Measurements from ENCODE around the gene USP40.
"Not testable (repeated sequence)": the region's sequence is repeated elsewhere in the genome, so short reads cannot be mapped to it uniquely, and the experiment has no call there.

The USP40 gene, protein sequence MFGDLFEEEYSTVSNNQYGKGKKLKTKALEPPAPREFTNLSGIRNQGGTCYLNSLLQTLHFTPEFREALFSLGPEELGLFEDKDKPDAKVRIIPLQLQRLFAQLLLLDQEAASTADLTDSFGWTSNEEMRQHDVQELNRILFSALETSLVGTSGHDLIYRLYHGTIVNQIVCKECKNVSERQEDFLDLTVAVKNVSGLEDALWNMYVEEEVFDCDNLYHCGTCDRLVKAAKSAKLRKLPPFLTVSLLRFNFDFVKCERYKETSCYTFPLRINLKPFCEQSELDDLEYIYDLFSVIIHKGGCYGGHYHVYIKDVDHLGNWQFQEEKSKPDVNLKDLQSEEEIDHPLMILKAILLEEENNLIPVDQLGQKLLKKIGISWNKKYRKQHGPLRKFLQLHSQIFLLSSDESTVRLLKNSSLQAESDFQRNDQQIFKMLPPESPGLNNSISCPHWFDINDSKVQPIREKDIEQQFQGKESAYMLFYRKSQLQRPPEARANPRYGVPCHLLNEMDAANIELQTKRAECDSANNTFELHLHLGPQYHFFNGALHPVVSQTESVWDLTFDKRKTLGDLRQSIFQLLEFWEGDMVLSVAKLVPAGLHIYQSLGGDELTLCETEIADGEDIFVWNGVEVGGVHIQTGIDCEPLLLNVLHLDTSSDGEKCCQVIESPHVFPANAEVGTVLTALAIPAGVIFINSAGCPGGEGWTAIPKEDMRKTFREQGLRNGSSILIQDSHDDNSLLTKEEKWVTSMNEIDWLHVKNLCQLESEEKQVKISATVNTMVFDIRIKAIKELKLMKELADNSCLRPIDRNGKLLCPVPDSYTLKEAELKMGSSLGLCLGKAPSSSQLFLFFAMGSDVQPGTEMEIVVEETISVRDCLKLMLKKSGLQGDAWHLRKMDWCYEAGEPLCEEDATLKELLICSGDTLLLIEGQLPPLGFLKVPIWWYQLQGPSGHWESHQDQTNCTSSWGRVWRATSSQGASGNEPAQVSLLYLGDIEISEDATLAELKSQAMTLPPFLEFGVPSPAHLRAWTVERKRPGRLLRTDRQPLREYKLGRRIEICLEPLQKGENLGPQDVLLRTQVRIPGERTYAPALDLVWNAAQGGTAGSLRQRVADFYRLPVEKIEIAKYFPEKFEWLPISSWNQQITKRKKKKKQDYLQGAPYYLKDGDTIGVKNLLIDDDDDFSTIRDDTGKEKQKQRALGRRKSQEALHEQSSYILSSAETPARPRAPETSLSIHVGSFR

GRCh38 chr2:233566141-233566956 is at the start of gene USP40:
USP40 (minus strand) TSS chr2:233566782; CDS start chr2:233565554, 1,228 bp downstream.
- DNase-seq (ENCODE audit: low read depth in 2 of 2): peak; percentile 12 to 26

- no peak for DNase-seq (ENCODE audit: low read depth in 2 of 2)
Measured at GRCh38 chr2:233611284-233611683, 44.7 kb upstream of the USP40 start.

- no peak for DNase-seq (ENCODE audit: low read depth in 2 of 2)
Measured at GRCh38 chr2:233605680-233606079, 39.1 kb upstream of the USP40 start.

DNA sequence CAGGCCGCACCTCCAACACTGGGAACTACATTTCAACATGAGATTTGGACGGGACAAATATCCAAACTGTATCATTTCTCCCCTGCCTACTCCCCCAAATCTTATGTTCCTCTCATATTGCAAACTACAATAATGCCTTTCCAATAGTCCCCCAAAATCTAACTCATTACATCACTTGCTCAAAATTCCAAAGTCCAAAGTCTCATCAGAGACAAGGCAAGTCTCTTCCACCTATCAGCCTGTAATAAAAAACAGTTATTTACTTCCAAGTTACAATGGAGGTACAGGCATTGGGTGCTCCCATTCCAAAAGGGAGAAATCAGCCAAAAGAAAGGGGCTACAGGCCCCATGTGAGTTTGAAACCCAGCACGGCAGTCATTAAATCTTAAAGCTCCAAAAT is 38.2 kb upstream of the USP40 start:
- DNase-seq (ENCODE audit: low read depth in 2 of 2): no peak

DNA sequence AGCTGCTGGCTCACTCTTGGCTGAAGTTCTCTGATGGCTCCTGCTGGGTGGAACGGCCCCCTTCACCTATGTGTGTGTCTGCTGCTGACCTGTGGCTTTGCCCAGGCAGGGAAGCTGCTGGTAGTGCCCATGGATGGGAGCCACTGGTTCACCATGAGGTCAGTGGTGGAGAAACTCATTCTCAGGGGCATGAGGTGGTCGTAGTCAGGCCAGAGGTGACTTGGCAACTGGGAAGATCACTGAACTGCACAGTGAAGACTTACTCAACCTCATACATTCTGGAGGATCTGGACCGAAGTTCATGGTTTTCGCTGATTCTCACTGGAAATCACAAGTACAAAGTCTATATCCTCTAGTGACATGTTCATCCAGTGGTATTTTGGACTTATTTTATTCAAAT is 36.9 kb upstream of the USP40 start:
- DNase-seq (ENCODE audit: low read depth in 2 of 2): no peak

DNA sequence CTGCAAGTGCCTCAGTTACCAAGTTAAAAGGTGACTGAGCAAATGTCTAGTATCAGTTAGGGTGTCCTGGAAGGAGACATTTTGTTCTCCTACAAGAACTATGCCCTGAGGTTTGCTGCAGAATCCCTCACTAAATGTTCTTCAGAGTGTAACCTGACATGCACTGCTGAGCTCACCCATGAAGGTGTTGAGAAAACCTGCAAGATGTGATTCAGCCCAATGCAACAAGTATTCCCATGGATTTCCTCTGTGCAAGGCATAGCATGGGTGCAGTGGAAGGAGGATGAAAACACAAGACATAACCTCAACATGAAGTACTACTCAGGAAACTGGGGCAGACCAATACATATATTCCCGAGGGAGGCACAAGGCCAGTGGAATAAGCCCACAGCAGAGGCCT is 35.5 kb upstream of the USP40 start:
- DNase-seq (ENCODE audit: low read depth in 2 of 2): no peak

DNA sequence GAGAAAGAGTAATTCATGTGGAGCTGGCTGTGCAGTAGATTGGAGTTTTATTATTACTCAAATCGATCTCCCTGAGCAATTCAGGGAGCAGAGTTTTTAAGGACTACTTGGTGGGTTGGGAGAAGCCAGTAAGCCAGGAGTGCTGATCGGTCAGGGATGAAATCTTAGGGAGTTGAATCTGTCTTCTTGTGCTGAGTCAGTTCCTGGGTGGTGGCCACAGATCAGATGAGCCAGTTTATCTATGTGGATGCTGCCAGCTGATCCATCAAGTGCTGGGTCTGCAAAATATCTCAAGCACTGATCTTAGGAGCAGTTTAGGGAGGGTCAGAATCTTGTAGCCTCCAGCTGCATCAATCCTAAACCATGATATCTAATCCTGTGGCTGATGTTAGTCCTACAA is 33.8 kb upstream of the USP40 start:
- DNase-seq (ENCODE audit: low read depth in 2 of 2): no peak

DNA sequence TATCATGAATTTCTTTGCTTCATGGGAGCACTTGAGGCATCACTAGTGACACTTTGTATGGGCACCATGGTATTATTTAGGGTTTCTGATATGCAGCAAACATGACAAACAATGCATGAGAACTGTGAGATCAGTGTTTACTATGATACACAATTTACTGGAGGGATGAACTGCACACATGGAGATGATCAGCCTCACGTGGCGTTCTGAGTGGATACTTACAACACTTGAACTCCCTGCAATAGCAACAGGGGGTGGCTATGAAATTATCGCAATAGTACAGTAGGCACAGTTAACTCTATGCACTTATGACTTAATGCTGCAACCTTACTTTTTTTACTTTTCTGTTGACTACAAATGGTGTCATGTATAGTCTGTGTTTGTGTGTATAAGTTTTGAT is 32.4 kb upstream of the USP40 start:
- no peak for DNase-seq (ENCODE audit: low read depth in 2 of 2)

DNA sequence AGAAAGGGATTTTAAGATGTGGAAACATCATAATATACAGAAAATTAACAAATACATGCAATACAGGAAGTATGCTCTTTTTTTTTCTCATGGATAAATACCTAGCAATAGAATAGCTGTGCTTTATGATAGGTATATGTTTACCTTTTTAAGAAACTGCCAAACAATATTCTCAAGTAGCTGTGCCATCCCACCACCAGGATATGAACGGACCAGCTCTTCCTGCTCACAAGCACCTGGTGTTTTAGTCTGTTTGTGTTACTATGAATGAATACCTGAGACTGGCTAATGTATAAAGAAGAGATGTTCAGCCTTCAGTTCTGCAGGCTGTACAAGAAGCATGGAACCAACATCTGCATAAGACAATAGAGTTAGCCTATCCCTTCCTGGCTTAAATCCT is 30.9 kb upstream of the USP40 start:
- no peak for DNase-seq (ENCODE audit: low read depth in 2 of 2)

GRCh38 chr2:233593201-233593600 is 26.6 kb upstream of the USP40 start:
- DNase-seq (ENCODE audit: low read depth in 2 of 2): no peak

- DNase-seq (ENCODE audit: low read depth in 2 of 2): not testable (repeated sequence)
Measured at GRCh38 chr2:233592706-233593105, 26.1 kb upstream of the USP40 start.

GRCh38 chr2:233588400-233588799 is 21.8 kb upstream of the USP40 start:
- no peak for DNase-seq (ENCODE audit: low read depth in 2 of 2)

DNA sequence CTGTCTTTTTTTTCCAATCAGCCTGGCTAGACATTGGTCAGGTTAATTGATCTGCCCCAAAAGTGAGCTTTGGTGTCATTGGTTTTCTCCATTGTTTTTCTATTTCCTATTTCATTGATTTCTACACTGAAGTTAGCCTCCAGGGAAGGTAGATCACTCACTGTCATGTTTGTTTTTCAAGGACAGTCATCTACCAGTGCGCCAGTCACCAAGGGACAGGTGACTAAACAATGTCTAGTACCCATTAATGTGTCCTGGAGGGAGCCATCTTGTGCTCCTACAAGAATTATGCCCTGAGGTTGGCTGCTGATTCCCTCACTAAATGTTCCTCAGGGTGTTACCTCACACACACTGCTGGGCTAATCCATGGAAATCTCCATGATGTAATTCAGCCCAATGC is 17.6 kb upstream of the USP40 start:
- no peak for DNase-seq (ENCODE audit: low read depth in 2 of 2)

DNA sequence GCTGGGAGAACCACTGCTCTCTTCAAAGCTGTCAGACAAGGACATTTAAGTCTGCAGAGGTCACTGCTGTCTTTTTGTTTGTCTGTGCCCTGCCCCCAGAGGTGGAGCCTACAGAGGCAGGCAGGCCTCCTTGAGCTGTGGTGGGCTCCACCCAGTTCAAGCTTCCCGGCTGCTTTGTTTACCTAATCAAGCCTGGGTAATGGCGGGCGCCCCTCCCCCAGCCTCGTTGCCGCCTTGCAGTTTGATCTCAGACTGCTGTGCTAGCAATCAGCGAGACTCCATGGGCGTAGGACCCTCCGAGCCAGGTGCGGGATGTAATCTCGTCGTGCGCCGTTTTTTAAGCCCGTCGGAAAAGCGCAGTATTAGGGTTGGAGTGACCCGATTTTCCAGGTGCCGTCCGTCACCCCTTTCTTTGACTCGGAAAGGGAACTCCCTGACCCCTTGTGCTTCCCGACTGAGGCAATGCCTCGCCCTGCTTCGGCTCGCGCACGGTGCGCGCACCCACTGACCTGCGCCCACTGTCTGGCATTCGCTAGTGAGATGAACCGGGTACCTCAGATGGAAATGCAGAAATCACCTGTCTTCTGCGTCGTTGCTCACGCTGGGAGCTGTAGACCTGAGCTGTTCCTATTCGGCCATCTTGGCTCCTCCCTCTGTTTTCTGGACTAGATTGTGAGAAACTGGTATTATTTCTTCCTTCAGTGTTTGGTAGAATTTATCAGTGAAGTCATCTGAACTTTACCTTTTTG is 16.8 kb upstream of the USP40 start:
- DNase-seq (ENCODE audit: low read depth in 2 of 2): not testable (repeated sequence)

DNA sequence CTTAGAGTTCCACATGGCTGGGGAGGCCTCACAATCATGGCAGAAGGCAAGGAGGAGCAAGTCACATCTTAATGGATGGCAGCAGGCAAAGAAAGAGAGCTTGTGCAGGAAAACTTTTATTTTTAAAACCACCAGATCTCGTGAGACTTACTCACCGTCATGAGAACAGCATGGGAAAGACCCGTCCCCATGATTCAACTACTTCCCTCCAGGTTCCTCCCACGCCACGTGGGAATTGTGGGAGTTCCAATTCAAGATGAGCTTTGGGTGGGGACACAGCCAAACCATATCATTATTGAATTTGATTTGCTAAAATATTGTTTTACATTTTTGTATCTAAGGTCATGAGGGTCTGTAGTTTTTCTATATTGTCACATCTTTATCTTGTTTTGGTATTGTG is 10.8 kb upstream of the USP40 start:
- not testable (repeated sequence) for DNase-seq (ENCODE audit: low read depth in 2 of 2)

- DNase-seq (ENCODE audit: low read depth in 2 of 2): no peak
Measured at GRCh38 chr2:233572468-233572867, 5.9 kb upstream of the USP40 start.

DNA sequence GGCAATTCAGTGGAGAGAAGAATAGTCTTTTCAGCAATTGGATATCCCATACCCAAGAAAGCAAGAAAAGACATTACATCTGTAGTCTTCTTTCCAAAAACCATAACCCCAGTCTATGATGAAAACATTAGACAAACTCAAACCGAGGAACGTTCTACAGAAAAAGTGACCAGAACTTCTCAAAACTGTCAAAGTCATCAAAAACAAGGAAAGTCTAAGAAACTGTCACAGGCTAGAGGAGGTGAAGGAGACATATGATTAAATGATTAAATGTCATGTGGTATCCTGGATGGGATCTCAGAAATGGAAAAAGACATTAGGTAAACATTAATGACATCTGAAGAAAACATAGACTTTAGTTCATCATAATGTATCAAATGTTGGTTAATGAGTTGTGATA is 4.9 kb upstream of the USP40 start:
- no peak for DNase-seq (ENCODE audit: low read depth in 2 of 2)

GRCh38 chr2:233571001-233571400 is 4.4 kb upstream of the USP40 start:
- DNase-seq (ENCODE audit: low read depth in 2 of 2): no peak

- DNase-seq (ENCODE audit: low read depth in 2 of 2): no peak
Measured at GRCh38 chr2:233565685-233566140, 869 bp downstream of the USP40 start.

GRCh38 chr2:233563663-233564430 is 2.7 kb downstream of the USP40 start:
- no peak for DNase-seq (ENCODE audit: low read depth in 2 of 2)
